IMR-90 (cell line): ENCODE results near the gene SORL1. TPM values are rescaled to one million over a fixed set of nuclear protein-coding genes. Genes with fewer than 3 reads are reported as not detected.

Source experiments
- ATAC-seq: fragments of 200-7000 bp; cut with Tn5 transposase; 2 replicates; pipeline ENCODE4 v1.9.1; 2020; ENCODE audit warnings: low read depth, mild to moderate bottlenecking, moderate library complexity
- BruUV-seq: library from RNA; stranded (reverse); fragments of 400-500 nt; replicated peaks from 2 replicates; lab custom pipeline; 2021; lab: Mats Ljungman, UMichigan
- CTCF ChIA-PET: fragments of 300-600 bp; formaldehyde crosslinking; extraction: SDS; loops from one replicate; lab custom pipeline; 2021; ENCODE audit warnings: antibody characterized with exemption; lab: Yijun Ruan, JAX
- POLR2A ChIA-PET: fragments of 300-600 bp; sonication (Branson Sonifier 250); formaldehyde crosslinking; loops from one replicate; lab custom pipeline; 2022; ENCODE audit warnings: antibody characterized with exemption; ENCODE audit not compliant: unreplicated experiment; lab: Charles Lee
- DNase-seq: peaks from one replicate; pipeline ENCODE4 v3.0.0; 2013
- H2AFZ ChIP-seq: replicated peaks from 2 replicates; pipeline ENCODE3; 2013; ENCODE audit warnings: low read length, mild to moderate bottlenecking; ENCODE audit not compliant: poor library complexity
- H2AK5ac ChIP-seq: 2 replicates; pipeline ENCODE4 v1.6.1; 2013; ENCODE audit warnings: low read depth, low read length, inconsistent platforms
- H2AK9ac ChIP-seq: replicated peaks from 2 replicates; pipeline ENCODE3; 2013; ENCODE audit warnings: mild to moderate bottlenecking, low read depth, low read length, moderate library complexity; ENCODE audit not compliant: poor library complexity
- H2BK120ac ChIP-seq: 2 replicates; pipeline ENCODE4 v1.6.1; 2013; ENCODE audit warnings: low read depth, low read length, inconsistent platforms
- H2BK15ac ChIP-seq: 3 replicates; pipeline ENCODE4 v1.6.1; 2013; ENCODE audit warnings: low read depth, low read length, inconsistent platforms
- H2BK20ac ChIP-seq: 2 replicates; pipeline ENCODE4 v1.6.1; 2013; ENCODE audit warnings: low read depth, mild to moderate bottlenecking, inconsistent platforms, low read length, moderate library complexity
- H2BK5ac ChIP-seq: 2 replicates; pipeline ENCODE4 v1.6.1; 2013; ENCODE audit warnings: mild to moderate bottlenecking, low read depth, low read length, inconsistent platforms; ENCODE audit not compliant: poor library complexity, severe bottlenecking
- H3K14ac ChIP-seq: replicated peaks from 2 replicates; pipeline ENCODE4 v1.6.1; 2013; ENCODE audit warnings: low read depth, low read length, inconsistent platforms
- H3K18ac ChIP-seq: 2 replicates; pipeline ENCODE4 v1.6.1; 2013; ENCODE audit warnings: low read depth, low read length, control low read depth
- H3K23ac ChIP-seq: 2 replicates; pipeline ENCODE4 v1.6.1; 2013; ENCODE audit warnings: low read depth, low read length, inconsistent platforms
- H3K27ac ChIP-seq: 2 replicates; pipeline ENCODE4 v1.5.1; 2013; ENCODE audit warnings: mild to moderate bottlenecking, control low read depth, low read length; ENCODE audit not compliant: insufficient read depth
- H3K27me3 ChIP-seq: 2 replicates; pipeline ENCODE4 v1.6.1; 2013; ENCODE audit warnings: low read length; ENCODE audit not compliant: control insufficient read depth, insufficient read depth
- H3K36me3 ChIP-seq: 2 replicates; pipeline ENCODE4 v1.6.1; 2013; ENCODE audit warnings: low read length, mixed read lengths; ENCODE audit not compliant: control insufficient read depth, insufficient read depth
- H3K4ac ChIP-seq: 2 replicates; pipeline ENCODE4 v1.6.1; 2013; ENCODE audit warnings: low read depth, low read length, inconsistent platforms
- H3K4me1 ChIP-seq: 2 replicates; pipeline ENCODE4 v1.6.1; 2013; ENCODE audit warnings: low read length, mixed read lengths; ENCODE audit not compliant: control insufficient read depth, insufficient read depth
- H3K4me2 ChIP-seq: 2 replicates; pipeline ENCODE4 v1.6.1; 2013; ENCODE audit warnings: low read depth, mild to moderate bottlenecking, control low read depth, low read length, moderate library complexity
- H3K4me3 ChIP-seq: 2 replicates; pipeline ENCODE4 v1.5.1; 2013; ENCODE audit warnings: low read depth, mild to moderate bottlenecking, control low read depth, low read length, moderate library complexity; ENCODE audit not compliant: insufficient read depth
- H3K56ac ChIP-seq: 2 replicates; pipeline ENCODE4 v1.6.1; 2013; ENCODE audit warnings: low read length, inconsistent platforms; ENCODE audit not compliant: insufficient read depth; ENCODE audit errors: extremely low read depth
- H3K79me1 ChIP-seq, 2 experiments: 2 replicates each; pipeline ENCODE4 v1.6.1; 2013; ENCODE audit warnings: low read length in 2 of 2, inconsistent platforms in 1 of 2, low read depth in 1 of 2
- H3K9ac ChIP-seq: 2 replicates; pipeline ENCODE4 v1.6.1; 2013; ENCODE audit warnings: low read depth, low read length, control low read depth
- H3K9me1 ChIP-seq: 2 replicates; pipeline ENCODE4 v1.6.1; 2013; ENCODE audit warnings: low read length, inconsistent platforms; ENCODE audit not compliant: insufficient read depth
- H3K9me3 ChIP-seq: 2 replicates; pipeline ENCODE4 v1.6.1; 2013; ENCODE audit warnings: low read length; ENCODE audit not compliant: control insufficient read depth, insufficient read depth
- H4K20me1 ChIP-seq: 2 replicates; pipeline ENCODE4 v1.6.1; 2013; ENCODE audit warnings: low read length, inconsistent platforms; ENCODE audit not compliant: insufficient read depth
- H4K5ac ChIP-seq: 2 replicates; pipeline ENCODE4 v1.6.1; 2013; ENCODE audit warnings: mild to moderate bottlenecking, low read depth, low read length, control low read depth
- H4K8ac ChIP-seq, 2 experiments: 2 replicates each; pipeline ENCODE4 v1.6.1; 2013; ENCODE audit warnings: low read depth in 2 of 2, low read length in 2 of 2, control low read depth in 1 of 2, inconsistent platforms in 1 of 2
- H4K91ac ChIP-seq: 2 replicates; pipeline ENCODE4 v1.6.1; 2013; ENCODE audit warnings: low read depth, low read length, inconsistent platforms; ENCODE audit not compliant: insufficient read depth
- BHLHE40 ChIP-seq: fragments of 150-350 bp; IDR thresholded peaks from 2 replicates; pipeline ENCODE4 v1.6.1; 2016; ENCODE audit warnings: mild to moderate bottlenecking, low read depth, low read length
- CEBPB ChIP-seq: IDR thresholded peaks from 2 replicates; pipeline ENCODE4 v1.6.1; 2012; ENCODE audit warnings: low read depth, low read length, improper control_type of control experiment
- CHD1 ChIP-seq: IDR thresholded peaks from 2 replicates; pipeline ENCODE4 v1.6.1; 2012; ENCODE audit warnings: low read depth, low read length, improper control_type of control experiment
- CTCF ChIP-seq: conservative IDR thresholded peaks from 2 replicates; pipeline ENCODE4 v1.5.1; 2012; ENCODE audit warnings: mild to moderate bottlenecking, low read depth, low read length, improper control_type of control experiment
- FOS ChIP-seq: fragments of 150-350 bp; IDR thresholded peaks from 2 replicates; pipeline ENCODE4 v1.6.1; 2016; ENCODE audit warnings: low read depth, low read length
- MAFK ChIP-seq: IDR thresholded peaks from 2 replicates; pipeline ENCODE4 v1.6.1; 2012; ENCODE audit warnings: low read depth, low read length, improper control_type of control experiment
- MAZ ChIP-seq: IDR thresholded peaks from 2 replicates; pipeline ENCODE4 v1.6.1; 2012; ENCODE audit warnings: low read depth, mild to moderate bottlenecking, low read length, improper control_type of control experiment, moderate library complexity, borderline replicate concordance
- MXI1 ChIP-seq: IDR thresholded peaks from 2 replicates; pipeline ENCODE4 v1.6.1; 2012; ENCODE audit warnings: low read depth, mild to moderate bottlenecking, low read length, moderate library complexity, borderline replicate concordance
- NFE2L2 ChIP-seq: fragments of 150-350 bp; IDR thresholded peaks from 2 replicates; pipeline ENCODE4 v1.6.1; 2016; ENCODE audit warnings: low read depth, mild to moderate bottlenecking, low read length
- POLR2A ChIP-seq: IDR thresholded peaks from 2 replicates; pipeline ENCODE4 v1.6.1; 2012; ENCODE audit warnings: mild to moderate bottlenecking, low read depth, low read length
- RAD21 ChIP-seq: IDR thresholded peaks from 2 replicates; pipeline ENCODE4 v1.6.1; 2012; ENCODE audit warnings: low read length, improper control_type of control experiment
- RCOR1 ChIP-seq: IDR thresholded peaks from 2 replicates; pipeline ENCODE4 v1.6.1; 2012; ENCODE audit warnings: mild to moderate bottlenecking, low read length, improper control_type of control experiment; ENCODE audit not compliant: insufficient replicate concordance
- RFX5 ChIP-seq: IDR thresholded peaks from 2 replicates; pipeline ENCODE4 v1.8.0; 2012; ENCODE audit warnings: low read depth, mild to moderate bottlenecking, low read length, moderate library complexity
- dilution Hi-C: fragments of 300-500 bp; cut with HindIII; formaldehyde crosslinking; loops from one replicate; pipeline ENCODE4 v1.14.3; 2018; ENCODE audit warnings: low sequenced_read_pairs; ENCODE audit not compliant: unreplicated experiment
- in situ Hi-C: fragments of 300-500 bp; cut with MboI; formaldehyde crosslinking; loops from 3 replicates; pipeline ENCODE4 v1.14.3; 2019; ENCODE audit warnings: low sequenced_read_pairs, inconsistent platforms, mixed read lengths
- intact Hi-C: fragments of 100-400 bp; cut with micrococcal nuclease; formaldehyde crosslinking; loops from 2 replicates; pipeline ENCODE4 v1.10.0; 2022
- polyA plus RNA-seq, 3 experiments: library from polyadenylated mRNA; depleted of rRNA; stranded (reverse); fragments of >200 nt; gene quantifications; 2 replicates each; pipeline ENCODE4 v1.2.3, GENCODE V29; 2012; ENCODE audit warnings: low replicate concordance in 1 of 3
- total RNA-seq: library from RNA; depleted of rRNA; stranded (reverse); fragments of >200 nt; gene quantifications from 2 replicates; pipeline ENCODE4 v1.2.3, GENCODE V29; 2012

The SORL1 gene
- total and polyA plus RNA-seq, 2 of the 4 experiments (the other 2 are of a cell fraction) = 1.0 to 2.0 TPM

DNA sequence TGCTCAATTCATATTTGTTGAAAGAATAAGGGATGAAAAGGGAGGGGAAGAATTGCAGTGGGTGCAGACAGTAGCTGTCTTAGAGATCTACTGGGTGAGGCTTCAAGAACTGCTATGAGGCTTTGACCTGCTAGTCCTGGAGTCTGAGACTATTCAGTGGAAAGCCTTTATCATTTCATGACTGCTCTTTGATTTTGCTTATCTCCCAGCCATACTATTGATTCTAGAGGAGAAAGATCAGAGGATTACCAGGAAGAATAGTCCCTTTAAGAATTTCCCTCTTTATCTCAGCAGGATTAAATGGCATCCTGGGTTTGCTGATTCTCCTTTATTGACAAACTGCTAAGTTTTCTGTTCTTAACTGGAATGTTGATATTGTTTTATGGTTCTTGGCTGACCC is 108.1 kb downstream of the SORL1 start:
- Histone ChIP-seq H4K91ac (no peak overlapping the region), H2BK15ac (no peak overlapping the region), H3K36me3 (no peaks in the 10 kb centered on the region), H3K4me1 (peaks cover 2% of the 10 kb centered on the region; the same call in 1 of the 2 replicates), H3K27me3 (no peaks in the 10 kb centered on the region; the same call in none of the 2 replicates), H3K4ac (no peak overlapping the region), H3K9me1 (no peaks in the 10 kb centered on the region), H2BK5ac (no peak overlapping the region), H3K18ac (no peak overlapping the region), H3K9me3 (no peaks in the 10 kb centered on the region), H3K23ac (no peak overlapping the region), H3K79me1 (no peaks in the 10 kb centered on the region), H2BK20ac (no peak overlapping the region), H4K20me1 (no peaks in the 10 kb centered on the region), H4K5ac (no peak overlapping the region), H3K4me2 (no peak overlapping the region), H2AFZ (no peak overlapping the region), H3K27ac (no peak overlapping the region), H3K14ac (no peak overlapping the region), H4K8ac (no peak overlapping the region), H2AK9ac (no peak overlapping the region), H3K56ac (no peak overlapping the region), H3K4me3 (no peak overlapping the region), H2AK5ac (no peak overlapping the region), H2BK120ac (no peak overlapping the region), H3K9ac (no peak overlapping the region)
- ChIA-PET CTCF (no interaction called here), POLR2A (no interaction called here)
- in situ Hi-C loops (no loop called here), intact Hi-C loops (no loop called here), dilution Hi-C loops (no loop called here)
- no TSS peak for BruUV-seq
- TF ChIP-seq RFX5 (no peak), MXI1 (no peak), CEBPB (no peak), POLR2A (no peak), MAFK (no peak), BHLHE40 (no peak), NFE2L2 (no peak), CTCF (no peak), CHD1 (no peak), RAD21 (no peak), FOS (no peak), RCOR1 (no peak), MAZ (no peak)
- ATAC-seq (no peak), DNase-seq (no peak)
